Measurements from ENCODE around the gene NUP98. TPM values are rescaled to one million over a fixed set of nuclear protein-coding genes. Genes with fewer than 3 reads are reported as not detected.

NUP98 gene
- polyA plus RNA-seq, 1 of the 3 experiments (the other 2 are of a cell fraction), result 56.4 TPM

DNA sequence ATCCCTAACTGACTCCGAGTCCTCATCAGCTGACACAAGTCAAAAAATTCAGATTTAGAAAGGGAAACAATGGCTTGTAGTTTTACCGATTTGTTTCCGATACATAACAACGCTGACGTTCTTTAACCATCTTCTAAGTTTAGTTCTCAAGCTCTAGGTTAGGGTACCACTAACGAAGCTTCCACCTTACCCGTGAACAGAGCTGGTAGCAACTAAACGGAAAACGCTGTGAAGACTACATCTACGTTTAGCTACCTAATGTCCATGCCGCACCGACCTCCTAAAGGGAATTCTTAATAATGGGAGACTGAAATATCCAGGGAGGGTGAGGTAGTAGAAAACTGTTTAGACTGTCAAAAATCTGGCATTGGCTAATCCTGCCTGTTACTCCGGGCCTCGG, 1.0 kb downstream of the NUP98 start:
- H4K20me1 ChIP-seq (ENCODE audit: insufficient read depth), result peaks cover 36% of the 10 kb centered on the region
- H3K4me3 ChIP-seq (ENCODE audit: low read depth in 2 of 2, low read length in 1 of 2), result peak overlapping the region; percentile 73 to 81
- H2AFZ ChIP-seq (ENCODE audit: low read depth), result no peak overlapping the region
- H3K27me3 ChIP-seq (ENCODE audit: insufficient read depth), result no peaks in the 10 kb centered on the region
- TF ChIP-seq RAD21 (IDR thresholded peaks at IDR 0.05; ENCODE audit: low read length), result no peak
- TF ChIP-seq MEF2A (IDR thresholded peaks at IDR 0.05; ENCODE audit: borderline replicate concordance, low read depth), result no peak
- no peak for TF ChIP-seq YY1 (IDR thresholded peaks at IDR 0.05; ENCODE audit: low read depth)
- no peak for TF ChIP-seq EZH2phosphoT487 (IDR thresholded peaks at IDR 0.05; ENCODE audit: borderline replicate concordance, low read depth)
- TF ChIP-seq, protein P1, sequence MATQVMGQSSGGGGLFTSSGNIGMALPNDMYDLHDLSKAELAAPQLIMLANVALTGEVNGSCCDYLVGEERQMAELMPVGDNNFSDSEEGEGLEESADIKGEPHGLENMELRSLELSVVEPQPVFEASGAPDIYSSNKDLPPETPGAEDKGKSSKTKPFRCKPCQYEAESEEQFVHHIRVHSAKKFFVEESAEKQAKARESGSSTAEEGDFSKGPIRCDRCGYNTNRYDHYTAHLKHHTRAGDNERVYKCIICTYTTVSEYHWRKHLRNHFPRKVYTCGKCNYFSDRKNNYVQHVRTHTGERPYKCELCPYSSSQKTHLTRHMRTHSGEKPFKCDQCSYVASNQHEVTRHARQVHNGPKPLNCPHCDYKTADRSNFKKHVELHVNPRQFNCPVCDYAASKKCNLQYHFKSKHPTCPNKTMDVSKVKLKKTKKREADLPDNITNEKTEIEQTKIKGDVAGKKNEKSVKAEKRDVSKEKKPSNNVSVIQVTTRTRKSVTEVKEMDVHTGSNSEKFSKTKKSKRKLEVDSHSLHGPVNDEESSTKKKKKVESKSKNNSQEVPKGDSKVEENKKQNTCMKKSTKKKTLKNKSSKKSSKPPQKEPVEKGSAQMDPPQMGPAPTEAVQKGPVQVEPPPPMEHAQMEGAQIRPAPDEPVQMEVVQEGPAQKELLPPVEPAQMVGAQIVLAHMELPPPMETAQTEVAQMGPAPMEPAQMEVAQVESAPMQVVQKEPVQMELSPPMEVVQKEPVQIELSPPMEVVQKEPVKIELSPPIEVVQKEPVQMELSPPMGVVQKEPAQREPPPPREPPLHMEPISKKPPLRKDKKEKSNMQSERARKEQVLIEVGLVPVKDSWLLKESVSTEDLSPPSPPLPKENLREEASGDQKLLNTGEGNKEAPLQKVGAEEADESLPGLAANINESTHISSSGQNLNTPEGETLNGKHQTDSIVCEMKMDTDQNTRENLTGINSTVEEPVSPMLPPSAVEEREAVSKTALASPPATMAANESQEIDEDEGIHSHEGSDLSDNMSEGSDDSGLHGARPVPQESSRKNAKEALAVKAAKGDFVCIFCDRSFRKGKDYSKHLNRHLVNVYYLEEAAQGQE (IDR thresholded peaks at IDR 0.05; ENCODE audit: low read depth, low read length), result no peak
- TF ChIP-seq RFX5 (IDR thresholded peaks at IDR 0.05; ENCODE audit: low read length), result no peak
- no peak for TF ChIP-seq CHD2 (IDR thresholded peaks at IDR 0.05; ENCODE audit: low read length, partially characterized antibody)
- TF ChIP-seq SMC3 (IDR thresholded peaks at IDR 0.05; ENCODE audit: low read depth, low read length), result no peak
- TF ChIP-seq TEAD4 (IDR thresholded peaks at IDR 0.05; ENCODE audit: borderline replicate concordance, insufficient read depth), result no peak
- no peak for TF ChIP-seq SIN3A (IDR thresholded peaks at IDR 0.05; ENCODE audit: borderline replicate concordance, low read depth, low read length)
- no peak for TF ChIP-seq GABPA (IDR thresholded peaks at IDR 0.05; ENCODE audit: low read depth)
- TF ChIP-seq, protein P2, sequence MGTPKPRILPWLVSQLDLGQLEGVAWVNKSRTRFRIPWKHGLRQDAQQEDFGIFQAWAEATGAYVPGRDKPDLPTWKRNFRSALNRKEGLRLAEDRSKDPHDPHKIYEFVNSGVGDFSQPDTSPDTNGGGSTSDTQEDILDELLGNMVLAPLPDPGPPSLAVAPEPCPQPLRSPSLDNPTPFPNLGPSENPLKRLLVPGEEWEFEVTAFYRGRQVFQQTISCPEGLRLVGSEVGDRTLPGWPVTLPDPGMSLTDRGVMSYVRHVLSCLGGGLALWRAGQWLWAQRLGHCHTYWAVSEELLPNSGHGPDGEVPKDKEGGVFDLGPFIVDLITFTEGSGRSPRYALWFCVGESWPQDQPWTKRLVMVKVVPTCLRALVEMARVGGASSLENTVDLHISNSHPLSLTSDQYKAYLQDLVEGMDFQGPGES (IDR thresholded peaks at IDR 0.05; ENCODE audit: low read depth, low read length), result no peak
- TF ChIP-seq ELF1 (IDR thresholded peaks at IDR 0.05), result no peak
- TF ChIP-seq GATA2 (CRISPR knock-in tag; IDR thresholded peaks at IDR 0.05), result no peak
- TF ChIP-seq FOXJ3 (CRISPR knock-in tag; IDR thresholded peaks at IDR 0.05), result no peak
- TF ChIP-seq, protein P3, sequence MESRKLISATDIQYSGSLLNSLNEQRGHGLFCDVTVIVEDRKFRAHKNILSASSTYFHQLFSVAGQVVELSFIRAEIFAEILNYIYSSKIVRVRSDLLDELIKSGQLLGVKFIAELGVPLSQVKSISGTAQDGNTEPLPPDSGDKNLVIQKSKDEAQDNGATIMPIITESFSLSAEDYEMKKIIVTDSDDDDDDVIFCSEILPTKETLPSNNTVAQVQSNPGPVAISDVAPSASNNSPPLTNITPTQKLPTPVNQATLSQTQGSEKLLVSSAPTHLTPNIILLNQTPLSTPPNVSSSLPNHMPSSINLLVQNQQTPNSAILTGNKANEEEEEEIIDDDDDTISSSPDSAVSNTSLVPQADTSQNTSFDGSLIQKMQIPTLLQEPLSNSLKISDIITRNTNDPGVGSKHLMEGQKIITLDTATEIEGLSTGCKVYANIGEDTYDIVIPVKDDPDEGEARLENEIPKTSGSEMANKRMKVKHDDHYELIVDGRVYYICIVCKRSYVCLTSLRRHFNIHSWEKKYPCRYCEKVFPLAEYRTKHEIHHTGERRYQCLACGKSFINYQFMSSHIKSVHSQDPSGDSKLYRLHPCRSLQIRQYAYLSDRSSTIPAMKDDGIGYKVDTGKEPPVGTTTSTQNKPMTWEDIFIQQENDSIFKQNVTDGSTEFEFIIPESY (IDR thresholded peaks at IDR 0.05; ENCODE audit: borderline replicate concordance, low read depth), result no peak
- no peak for TF ChIP-seq MXI1 (IDR thresholded peaks at IDR 0.05; ENCODE audit: low read depth, low read length)
- TF ChIP-seq, protein P4, sequence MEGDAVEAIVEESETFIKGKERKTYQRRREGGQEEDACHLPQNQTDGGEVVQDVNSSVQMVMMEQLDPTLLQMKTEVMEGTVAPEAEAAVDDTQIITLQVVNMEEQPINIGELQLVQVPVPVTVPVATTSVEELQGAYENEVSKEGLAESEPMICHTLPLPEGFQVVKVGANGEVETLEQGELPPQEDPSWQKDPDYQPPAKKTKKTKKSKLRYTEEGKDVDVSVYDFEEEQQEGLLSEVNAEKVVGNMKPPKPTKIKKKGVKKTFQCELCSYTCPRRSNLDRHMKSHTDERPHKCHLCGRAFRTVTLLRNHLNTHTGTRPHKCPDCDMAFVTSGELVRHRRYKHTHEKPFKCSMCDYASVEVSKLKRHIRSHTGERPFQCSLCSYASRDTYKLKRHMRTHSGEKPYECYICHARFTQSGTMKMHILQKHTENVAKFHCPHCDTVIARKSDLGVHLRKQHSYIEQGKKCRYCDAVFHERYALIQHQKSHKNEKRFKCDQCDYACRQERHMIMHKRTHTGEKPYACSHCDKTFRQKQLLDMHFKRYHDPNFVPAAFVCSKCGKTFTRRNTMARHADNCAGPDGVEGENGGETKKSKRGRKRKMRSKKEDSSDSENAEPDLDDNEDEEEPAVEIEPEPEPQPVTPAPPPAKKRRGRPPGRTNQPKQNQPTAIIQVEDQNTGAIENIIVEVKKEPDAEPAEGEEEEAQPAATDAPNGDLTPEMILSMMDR (IDR thresholded peaks at IDR 0.05), result no peak
- no peak for TF ChIP-seq TCF12 (IDR thresholded peaks at IDR 0.05)
- no peak for TF ChIP-seq FOXM1 (IDR thresholded peaks at IDR 0.05; ENCODE audit: low read depth)
- DNase-seq, result no peak
- 8% methylated on average over 14 of the region's 14 CpGs for WGBS (ENCODE audit: low lambda C conversion rate)
- H3K9ac ChIP-seq, result peak overlapping the region; percentile 95
- H3K36me3 ChIP-seq (replicated peaks in 1 of 2; ENCODE audit: control insufficient read depth in 1 of 2, insufficient read depth in 2 of 2, low read length in 1 of 2), result peaks cover 0 to 24% of the 10 kb centered on the region in 2 experiments
- H3K4me2 ChIP-seq, result peak overlapping the region; percentile 85
- H3K4me1 ChIP-seq (ENCODE audit: control insufficient read depth in 1 of 2, insufficient read depth in 2 of 2, low read depth in 1 of 2, low read length in 1 of 2), result peaks cover 0 to 5% of the 10 kb centered on the region in 2 experiments; a peak in 2 of 4 replicates
- peaks cover 4% of the 10 kb centered on the region for H3F3A ChIP-seq (replicated peaks; ENCODE audit: insufficient read depth)
- peak overlapping the region in 1 of 2 experiments; percentile 88; a peak in 1 of 4 replicates for H3K27ac ChIP-seq (ENCODE audit: low read depth in 2 of 2, low read length in 1 of 2)
- ChIA-PET POLR2A (no interaction called here), CTCF (interaction anchor here (1.0 to 1.3 kb wide), 4 partner anchors 11 to 455 kb away, joined by 3 to 5 read pairs (median 4); partner anchors contain the start of gene PGAP2)
- no peaks in the 10 kb centered on the region for H3K9me3 ChIP-seq
- peaks cover 68% of the 10 kb centered on the region for H3K79me2 ChIP-seq (ENCODE audit: insufficient read depth)
- no peaks in the 10 kb centered on the region for H3K9me2 ChIP-seq

Measured in SK-N-SH (cell line).